Karpas-422 (cell line): ENCODE data around the gene BCAS3. TPM values are rescaled to one million over a fixed set of nuclear protein-coding genes. Genes with fewer than 3 reads are reported as not detected.

Source experiments
- DNase-seq: peaks from one replicate; pipeline ENCODE4 v3.0.0-alpha.2; 2015
- H2AFZ ChIP-seq: fragments of 200-600 bp; sonication (generic); 2 replicates; pipeline ENCODE4 v1.6.1; 2014; ENCODE audit warnings: antibody characterized with exemption, low read length, mixed read lengths
- H3K27ac ChIP-seq: fragments of 200-600 bp; sonication (generic); 2 replicates; pipeline ENCODE4 v1.5.1; 2014; ENCODE audit warnings: mild to moderate bottlenecking, low read length, moderate library complexity
- H3K27me3 ChIP-seq: fragments of 200-600 bp; sonication (generic); 2 replicates; pipeline ENCODE4 v1.6.1; 2014; ENCODE audit warnings: low read length, mixed read lengths
- H3K36me3 ChIP-seq: fragments of 200-600 bp; sonication (generic); 2 replicates; pipeline ENCODE4 v1.6.1; 2014; ENCODE audit warnings: low read length, mixed read lengths; ENCODE audit not compliant: insufficient read depth
- H3K4me1 ChIP-seq: fragments of 200-600 bp; sonication (generic); 2 replicates; pipeline ENCODE4 v1.6.1; 2014; ENCODE audit warnings: mild to moderate bottlenecking, low read length, mixed read lengths
- H3K4me2 ChIP-seq: fragments of 200-600 bp; sonication (generic); 2 replicates; pipeline ENCODE4 v1.6.1; 2014; ENCODE audit warnings: low read length, low read depth, mild to moderate bottlenecking; ENCODE audit not compliant: poor library complexity, severe bottlenecking
- H3K4me3 ChIP-seq: fragments of 200-600 bp; sonication (generic); 2 replicates; pipeline ENCODE4 v1.5.1; 2014; ENCODE audit warnings: mild to moderate bottlenecking, antibody characterized with exemption, low read length, mixed read lengths
- H3K79me2 ChIP-seq: fragments of 200-600 bp; sonication (generic); 2 replicates; pipeline ENCODE4 v1.6.1; 2014; ENCODE audit warnings: mild to moderate bottlenecking, low read length, mixed read lengths
- H3K9ac ChIP-seq: fragments of 200-600 bp; sonication (generic); 2 replicates; pipeline ENCODE4 v1.6.0; 2014; ENCODE audit warnings: low read length
- H3K9me2 ChIP-seq: fragments of 200-600 bp; sonication (generic), shearing (Covaris generic); replicated peaks from 2 replicates; pipeline ENCODE4 v1.6.0; 2014; ENCODE audit warnings: mild to moderate bottlenecking, low read length, moderate library complexity; ENCODE audit not compliant: insufficient read depth
- H3K9me3 ChIP-seq: fragments of 300-700, 200-600 bp; sonication (generic); 2 replicates; pipeline ENCODE4 v1.6.1; 2014; ENCODE audit warnings: low read length, mixed read lengths
- H4K20me1 ChIP-seq: fragments of 200-600 bp; sonication (generic); 2 replicates; pipeline ENCODE4 v1.6.1; 2014; ENCODE audit warnings: mild to moderate bottlenecking, antibody characterized with exemption, low read length, low read depth; ENCODE audit not compliant: insufficient read depth
- total RNA-seq: library from RNA; depleted of rRNA; stranded (reverse); fragments of >200 nt; shearing (Covaris generic); gene quantifications from 2 replicates; pipeline ENCODE4 v1.2.3, GENCODE V29; 2014; ENCODE audit warnings: low replicate concordance

BCAS3 gene
- total RNA-seq, 1 experiment from 2014 or later, result 42.6 TPM

GRCh38 chr17:61009663-61010062 is 332.0 kb downstream of the BCAS3 start:
- no peaks in the 10 kb centered on the region for H3K79me2 ChIP-seq
- peak; percentile 50 for DNase-seq
- H3K27me3 ChIP-seq, result no peaks in the 10 kb centered on the region
- H3K9ac ChIP-seq, result no peak overlapping the region
- peaks cover 6% of the 10 kb centered on the region; the same call in 1 of the 2 replicates for H3K4me1 ChIP-seq
- H3K9me2 ChIP-seq, result no peaks in the 10 kb centered on the region
- no peak overlapping the region for H3K27ac ChIP-seq
- H4K20me1 ChIP-seq, result 0 out of 2 replicates have a peak, but pooled peaks cover 4% of the 10 kb centered on the region
- no peak overlapping the region for H3K4me3 ChIP-seq
- no peak overlapping the region for H2AFZ ChIP-seq
- no peak overlapping the region for H3K4me2 ChIP-seq
- no peaks in the 10 kb centered on the region for H3K36me3 ChIP-seq
- H3K9me3 ChIP-seq, result no peaks in the 10 kb centered on the region

GRCh38 chr17:61010661-61011170 is 333.1 kb downstream of the BCAS3 start:
- Histone ChIP-seq H3K9ac (no peak overlapping the region), H3K4me2 (no peak overlapping the region), H3K4me3 (no peak overlapping the region), H2AFZ (no peak overlapping the region), H3K9me3 (no peaks in the 10 kb centered on the region), H3K4me1 (peaks cover 6% of the 10 kb centered on the region; the same call in 1 of the 2 replicates), H3K36me3 (no peaks in the 10 kb centered on the region), H3K9me2 (no peaks in the 10 kb centered on the region), H3K79me2 (no peaks in the 10 kb centered on the region), H3K27me3 (no peaks in the 10 kb centered on the region), H3K27ac (no peak overlapping the region), H4K20me1 (0 out of 2 replicates have a peak, but pooled peaks cover 4% of the 10 kb centered on the region)
- DNase-seq, result no peak

GRCh38 chr17:61011251-61011650 is 333.6 kb downstream of the BCAS3 start:
- Histone ChIP-seq H3K9ac (no peak overlapping the region), H3K4me2 (no peak overlapping the region), H2AFZ (no peak overlapping the region), H3K4me3 (no peak overlapping the region), H3K9me2 (no peaks in the 10 kb centered on the region), H3K27ac (no peak overlapping the region), H3K36me3 (no peaks in the 10 kb centered on the region), H3K4me1 (peaks cover 6% of the 10 kb centered on the region; the same call in 1 of the 2 replicates), H3K79me2 (no peaks in the 10 kb centered on the region), H3K9me3 (no peaks in the 10 kb centered on the region), H4K20me1 (0 out of 2 replicates have a peak, but pooled peaks cover 4% of the 10 kb centered on the region), H3K27me3 (no peaks in the 10 kb centered on the region)
- DNase-seq, result no peak

GRCh38 chr17:61015966-61016365 is 338.3 kb downstream of the BCAS3 start:
- Histone ChIP-seq H3K27me3 (no peaks in the 10 kb centered on the region), H3K9me3 (no peaks in the 10 kb centered on the region), H3K79me2 (no peaks in the 10 kb centered on the region), H3K9ac (no peak overlapping the region), H3K4me1 (no peaks in the 10 kb centered on the region), H3K36me3 (no peaks in the 10 kb centered on the region), H3K4me3 (no peak overlapping the region), H2AFZ (no peak overlapping the region), H3K4me2 (no peak overlapping the region), H3K9me2 (no peaks in the 10 kb centered on the region), H4K20me1 (no peaks in the 10 kb centered on the region), H3K27ac (no peak overlapping the region)
- no peak for DNase-seq

GRCh38 chr17:61017317-61018006 is 339.8 kb downstream of the BCAS3 start:
- no peaks in the 10 kb centered on the region for H3K27me3 ChIP-seq
- no peak overlapping the region for H2AFZ ChIP-seq
- no peak overlapping the region for H3K4me2 ChIP-seq
- H3K79me2 ChIP-seq, result no peaks in the 10 kb centered on the region
- no peaks in the 10 kb centered on the region for H3K9me2 ChIP-seq
- H3K4me3 ChIP-seq, result no peak overlapping the region
- no peak overlapping the region for H3K9ac ChIP-seq
- H3K9me3 ChIP-seq, result no peaks in the 10 kb centered on the region
- no peak for DNase-seq
- no peaks in the 10 kb centered on the region for H3K36me3 ChIP-seq
- H3K27ac ChIP-seq, result no peak overlapping the region
- no peaks in the 10 kb centered on the region for H4K20me1 ChIP-seq
- no peaks in the 10 kb centered on the region for H3K4me1 ChIP-seq

GRCh38 chr17:61018938-61019337 is 341.3 kb downstream of the BCAS3 start:
- no peaks in the 10 kb centered on the region for H3K79me2 ChIP-seq
- no peaks in the 10 kb centered on the region for H4K20me1 ChIP-seq
- no peaks in the 10 kb centered on the region for H3K4me1 ChIP-seq
- H3K4me2 ChIP-seq, result no peak overlapping the region
- H3K4me3 ChIP-seq, result no peak overlapping the region
- no peaks in the 10 kb centered on the region for H3K9me3 ChIP-seq
- no peaks in the 10 kb centered on the region for H3K27me3 ChIP-seq
- no peak for DNase-seq
- no peak overlapping the region for H3K9ac ChIP-seq
- no peaks in the 10 kb centered on the region for H3K36me3 ChIP-seq
- H3K27ac ChIP-seq, result no peak overlapping the region
- no peak overlapping the region for H2AFZ ChIP-seq
- no peaks in the 10 kb centered on the region for H3K9me2 ChIP-seq

- no peaks in the 10 kb centered on the region for H3K79me2 ChIP-seq
- no peak overlapping the region for H3K27ac ChIP-seq
- H3K27me3 ChIP-seq, result no peaks in the 10 kb centered on the region
- no peaks in the 10 kb centered on the region for H3K36me3 ChIP-seq
- no peaks in the 10 kb centered on the region for H3K9me3 ChIP-seq
- DNase-seq, result no peak
- no peak overlapping the region for H2AFZ ChIP-seq
- no peaks in the 10 kb centered on the region for H3K4me1 ChIP-seq
- H3K9ac ChIP-seq, result no peak overlapping the region
- H3K4me3 ChIP-seq, result no peak overlapping the region
- H3K9me2 ChIP-seq, result no peaks in the 10 kb centered on the region
- no peaks in the 10 kb centered on the region for H4K20me1 ChIP-seq
- no peak overlapping the region for H3K4me2 ChIP-seq
These were observed 346.3 kb downstream of the BCAS3 start for GRCh38 chr17:61023996-61024395.

GRCh38 chr17:61026818-61027217 is 349.2 kb downstream of the BCAS3 start:
- Histone ChIP-seq H3K27me3 (no peaks in the 10 kb centered on the region), H3K27ac (no peak overlapping the region), H3K9me2 (no peaks in the 10 kb centered on the region), H3K79me2 (no peaks in the 10 kb centered on the region), H3K36me3 (no peaks in the 10 kb centered on the region), H3K4me1 (no peaks in the 10 kb centered on the region), H3K9me3 (no peaks in the 10 kb centered on the region), H3K4me3 (no peak overlapping the region), H4K20me1 (no peaks in the 10 kb centered on the region), H2AFZ (no peak overlapping the region), H3K9ac (no peak overlapping the region), H3K4me2 (no peak overlapping the region)
- DNase-seq, result no peak
